ENCODE measurements around the gene CMKLR1.

The CMKLR1 gene

GRCh38 chr12:108297895-108298760 lies 41.0 kb downstream of the CMKLR1 start:
- no peak for DNase-seq

- DNase-seq = no peak
Observed at GRCh38 chr12:108297424-108297823, 41.7 kb downstream of the CMKLR1 start.

GRCh38 chr12:108296945-108297344 lies 42.2 kb downstream of the CMKLR1 start:
- DNase-seq = no peak

DNA sequence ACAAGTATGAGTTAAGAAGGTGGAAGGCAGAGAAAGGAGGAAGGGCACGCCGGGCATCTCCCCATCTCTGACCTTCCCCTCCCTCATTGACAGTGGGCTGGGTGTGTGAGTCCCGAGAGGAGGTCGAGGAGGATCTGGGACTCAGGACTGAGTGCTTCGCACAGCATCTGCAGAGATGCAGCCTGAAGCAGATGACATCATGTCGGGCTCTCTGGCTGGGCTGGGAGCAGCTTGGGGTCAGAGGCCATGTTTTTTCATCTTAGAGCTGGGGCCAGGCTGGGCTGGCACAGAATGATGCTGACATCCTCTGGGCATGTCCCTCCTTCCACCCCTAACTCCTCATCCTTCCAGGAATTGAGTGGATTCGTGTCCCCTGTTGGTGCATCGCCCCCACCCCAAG lies 43.5 kb downstream of the CMKLR1 start:
- no peak for DNase-seq

- DNase-seq = no peak
Observed at GRCh38 chr12:108289350-108290161, 49.6 kb downstream of the CMKLR1 start.

DNA sequence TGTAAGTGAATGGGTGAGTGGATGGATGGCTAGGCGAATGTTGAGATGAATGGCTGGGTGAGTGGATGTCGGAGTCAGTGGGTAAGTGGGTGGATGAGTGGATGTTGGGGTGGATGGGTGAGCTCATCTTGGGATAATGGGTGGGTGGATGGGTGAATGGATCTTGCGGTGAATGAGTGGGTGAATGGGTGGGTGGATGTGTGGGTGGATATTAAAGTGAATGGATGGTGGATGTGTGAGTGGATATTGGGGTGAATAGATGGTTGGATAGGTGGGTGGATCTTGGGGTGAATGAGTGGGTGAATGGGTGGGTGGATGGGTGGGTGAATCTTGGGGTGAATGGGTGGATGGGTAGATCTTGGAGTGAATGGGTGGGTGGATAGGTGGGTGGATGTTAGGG lies 51.9 kb downstream of the CMKLR1 start:
- DNase-seq = no peak

GRCh38 chr12:108285016-108285415 lies 54.1 kb downstream of the CMKLR1 start:
- DNase-seq = no peak

DNA sequence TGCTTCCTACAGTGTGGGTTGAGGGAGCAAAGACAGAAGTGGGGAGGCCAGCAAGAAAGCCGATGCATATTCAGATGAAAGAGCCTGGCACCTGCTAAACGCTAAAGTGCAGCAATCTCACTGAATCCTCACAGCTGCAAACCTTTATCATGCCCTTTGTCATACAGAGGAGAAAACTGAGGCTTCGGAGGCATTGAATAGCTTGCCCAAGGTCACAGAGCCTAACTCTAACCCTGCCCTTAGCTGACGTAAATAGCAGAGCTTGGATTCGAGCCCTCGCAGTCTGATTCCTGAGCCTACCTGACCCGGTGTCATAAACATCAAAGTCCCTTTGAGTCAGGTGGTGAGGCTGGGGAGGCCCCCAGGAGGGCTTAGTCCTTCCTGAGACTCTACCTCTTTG lies 54.9 kb downstream of the CMKLR1 start:
- DNase-seq = no peak

GRCh38 chr12:108282676-108283075 lies 56.4 kb downstream of the CMKLR1 start:
- DNase-seq = no peak

DNA sequence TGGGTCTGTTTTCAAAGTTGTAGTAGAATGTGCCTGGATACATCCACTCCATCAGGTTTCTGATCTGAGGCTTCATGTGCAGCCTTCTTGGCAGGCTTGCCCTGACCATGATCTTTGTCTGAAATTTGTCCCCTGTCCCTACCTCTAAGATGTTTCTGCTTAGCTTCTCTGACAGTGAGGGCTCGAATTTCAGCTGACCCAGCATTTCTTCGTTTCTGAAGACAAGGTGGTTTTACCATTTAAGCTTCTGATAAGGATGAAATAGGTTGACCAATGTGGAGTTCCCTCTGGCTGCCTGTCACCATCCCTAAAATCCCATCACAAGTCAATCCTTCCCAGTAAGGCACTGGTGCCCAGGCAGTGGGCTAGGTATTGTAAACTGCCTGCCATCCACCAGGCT lies 57.0 kb downstream of the CMKLR1 start:
- no peak for DNase-seq

DNA sequence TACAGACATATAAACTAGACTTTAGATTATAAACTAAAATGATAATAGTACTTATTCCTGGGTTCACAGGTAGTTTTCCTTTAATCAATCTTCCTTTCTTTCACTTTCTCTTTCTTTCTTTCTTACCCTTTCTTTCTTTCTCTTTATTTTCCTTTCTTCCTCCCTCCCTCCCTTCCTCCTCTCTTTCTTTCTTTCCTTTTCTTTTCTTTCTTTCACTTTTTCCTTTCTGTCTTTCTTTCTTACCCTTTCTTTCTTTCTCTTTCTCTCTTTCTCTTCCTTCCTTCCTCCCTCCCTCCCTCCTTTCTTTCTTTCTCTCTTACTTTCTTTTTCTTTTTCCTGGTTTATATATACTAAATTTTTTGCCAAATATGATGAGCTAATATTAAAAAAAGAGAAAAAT lies 61.5 kb downstream of the CMKLR1 start:
- DNase-seq = no peak

GRCh38 chr12:108273217-108273616 lies 65.9 kb downstream of the CMKLR1 start:
- DNase-seq = no peak

GRCh38 chr12:108271951-108272872 lies 66.9 kb downstream of the CMKLR1 start:
- DNase-seq = no peak

GRCh38 chr12:108270849-108271143 lies 68.3 kb downstream of the CMKLR1 start:
- DNase-seq = no peak

DNA sequence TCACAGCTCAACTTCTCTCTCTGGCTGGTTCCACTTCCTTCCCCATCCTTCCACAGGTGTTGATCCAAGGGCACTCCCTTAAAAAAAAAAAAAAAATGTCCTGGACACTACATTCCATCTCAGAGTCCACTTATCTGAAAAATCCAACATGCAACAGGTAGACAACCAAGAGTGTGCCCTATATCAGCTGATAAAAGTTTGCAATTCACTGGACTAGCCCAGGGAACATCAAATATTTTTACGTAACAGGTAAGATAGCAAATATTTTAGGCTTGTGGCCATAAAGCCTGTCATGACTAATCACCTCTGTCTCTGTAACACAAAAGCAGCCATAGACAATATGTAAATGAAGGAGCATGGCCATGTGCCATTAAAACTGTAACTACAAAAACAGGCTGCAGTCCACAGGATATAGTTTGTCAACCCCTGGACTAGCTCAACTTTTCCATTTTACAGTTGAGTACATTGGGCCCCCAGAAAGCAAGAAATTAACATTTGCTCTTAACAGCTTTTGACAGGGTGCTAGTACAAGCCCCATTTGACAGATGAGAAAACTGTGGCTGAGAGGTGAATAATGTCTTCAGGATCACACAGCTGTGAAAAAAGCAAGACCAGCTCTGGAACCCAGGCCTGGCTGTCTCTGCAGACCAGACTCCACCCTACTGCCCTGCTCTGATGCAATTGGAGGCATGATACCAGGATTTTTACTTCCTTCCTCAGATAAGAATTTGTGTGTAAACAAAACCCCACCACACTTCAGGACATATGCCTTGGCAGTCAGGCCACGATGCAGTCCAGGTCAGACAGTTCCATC lies 68.9 kb downstream of the CMKLR1 start:
- no peak for DNase-seq

DNA sequence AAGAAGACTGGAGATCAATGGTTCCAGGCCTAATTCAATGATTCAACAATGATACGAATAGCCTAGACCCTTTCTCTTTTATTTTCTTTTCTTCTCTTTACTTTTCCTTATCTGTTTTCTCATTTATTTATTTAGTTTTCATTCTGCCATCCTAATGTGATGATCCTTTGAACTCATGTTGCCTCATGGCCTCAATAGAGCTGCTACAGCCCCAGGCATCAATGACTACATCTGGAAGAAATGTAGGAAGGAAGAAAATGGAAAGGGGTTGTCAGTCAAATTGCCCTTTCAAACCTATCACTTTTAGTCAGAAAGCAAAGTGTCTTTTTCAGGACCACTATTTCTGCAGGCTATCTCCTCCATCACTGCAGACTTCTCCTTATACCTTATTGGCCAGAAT lies 69.9 kb downstream of the CMKLR1 start:
- DNase-seq = no peak

GRCh38 chr12:108268397-108268796 lies 70.7 kb downstream of the CMKLR1 start:
- no peak for DNase-seq

DNA sequence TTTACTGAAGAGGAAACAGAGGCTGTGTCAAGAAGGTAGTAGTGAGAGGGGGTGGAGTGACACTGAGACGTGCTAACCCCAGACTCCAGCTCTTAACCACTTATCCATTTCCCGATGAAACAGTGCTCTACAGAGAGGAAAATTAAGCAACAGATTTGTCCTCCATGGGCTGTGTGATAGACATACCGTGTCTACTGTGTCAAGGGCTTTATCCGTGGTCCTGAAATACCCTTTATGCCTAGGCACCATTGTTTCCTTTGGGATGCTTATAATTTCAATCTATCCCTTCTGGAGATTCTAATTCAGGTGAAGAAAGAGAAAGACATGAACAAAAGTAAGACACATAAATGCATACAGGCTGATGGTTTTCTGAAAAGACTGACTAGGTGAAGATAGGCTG lies 71.7 kb downstream of the CMKLR1 start:
- DNase-seq = no peak

DNA sequence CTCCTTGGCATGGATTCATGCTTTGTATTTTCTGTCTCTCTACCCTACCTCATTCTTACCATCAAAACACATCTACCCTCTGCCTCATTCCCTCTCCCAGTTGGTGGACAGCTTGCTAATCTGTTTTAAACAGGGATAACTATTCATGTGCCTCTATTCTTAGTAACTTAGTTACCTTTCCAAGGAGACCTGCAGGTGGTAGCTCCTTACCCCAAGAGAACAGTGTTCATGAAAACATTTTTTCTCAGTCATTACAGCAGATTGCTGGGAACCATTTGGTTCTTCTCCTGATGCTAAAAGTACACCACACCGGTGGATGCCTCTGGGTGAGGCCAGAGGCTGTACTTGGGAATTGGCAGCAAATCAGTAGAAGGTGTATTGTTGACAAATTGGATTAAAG lies 73.0 kb downstream of the CMKLR1 start:
- no peak for DNase-seq

DNA sequence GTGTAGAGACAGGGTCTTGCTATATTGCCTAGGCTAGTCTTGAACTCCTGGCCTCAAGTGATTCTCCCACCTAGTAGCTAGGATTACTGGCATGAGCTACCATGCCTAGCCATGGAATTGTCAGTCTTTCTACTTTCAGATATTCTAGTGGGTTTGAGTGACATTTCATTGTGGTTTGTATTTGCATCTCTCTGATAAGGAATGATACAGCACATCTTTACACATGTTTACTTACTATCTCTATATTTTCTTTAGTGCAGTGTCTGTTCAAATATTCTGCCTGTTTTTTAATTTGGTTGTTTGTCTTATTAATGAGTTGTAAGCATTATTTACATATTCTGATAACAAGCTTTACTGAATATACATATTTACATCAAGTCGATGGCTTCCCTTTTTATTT lies 73.6 kb downstream of the CMKLR1 start:
- no peak for DNase-seq

- DNase-seq = no peak
Observed at GRCh38 chr12:108260969-108261368, 78.1 kb downstream of the CMKLR1 start.

GRCh38 chr12:108260039-108260438 lies 79.1 kb downstream of the CMKLR1 start:
- DNase-seq = no peak
